Bronchial epithelial cell (primary cell): ENCODE results near the gene ATP2C1. TPM values are rescaled to one million over a fixed set of nuclear protein-coding genes. Genes with fewer than 3 reads are reported as not detected.
"Not testable (repeated sequence)": the region's sequence is repeated elsewhere in the genome, so short reads cannot be mapped to it uniquely, and the experiment has no call there.

Source experiments
- DNase-seq: peaks from one replicate; pipeline ENCODE4 v3.0.0-alpha.2; 2010; ENCODE audit warnings: low read depth
- FAIRE-seq: peaks from 2 replicates; lab custom pipeline; 2011; peaks lifted over from hg19 to GRCh38; lab: Jason Lieb, UNC
- H3K27me3 ChIP-seq: 2 replicates; pipeline ENCODE4 v1.5.1; 2011; ENCODE audit warnings: low read length; ENCODE audit not compliant: control insufficient read depth, insufficient read depth
- H3K36me3 ChIP-seq: 2 replicates; pipeline ENCODE4 v1.5.1; 2011; ENCODE audit warnings: low read length; ENCODE audit not compliant: control insufficient read depth, insufficient read depth
- H3K4me3 ChIP-seq: 2 replicates; pipeline ENCODE4 v1.5.1; 2011; ENCODE audit warnings: mild to moderate bottlenecking, low read depth, low read length, control low read depth
- total RNA-seq: library from RNA; depleted of rRNA; stranded (reverse); fragments of >200 nt; gene quantifications from 2 replicates; pipeline ENCODE4 v1.2.1, GENCODE V29; 2014
- TF ChIP-seq, protein P1 (sequence below): IDR thresholded peaks from 2 replicates; pipeline ENCODE4 v1.5.1; 2011; ENCODE audit warnings: mild to moderate bottlenecking, moderate library complexity, low read length, control low read depth, inconsistent platforms; ENCODE audit not compliant: insufficient read depth, severe bottlenecking

The ATP2C1 gene
- total RNA-seq, 1 donor from 2014 or later = 96.9 TPM

DNA sequence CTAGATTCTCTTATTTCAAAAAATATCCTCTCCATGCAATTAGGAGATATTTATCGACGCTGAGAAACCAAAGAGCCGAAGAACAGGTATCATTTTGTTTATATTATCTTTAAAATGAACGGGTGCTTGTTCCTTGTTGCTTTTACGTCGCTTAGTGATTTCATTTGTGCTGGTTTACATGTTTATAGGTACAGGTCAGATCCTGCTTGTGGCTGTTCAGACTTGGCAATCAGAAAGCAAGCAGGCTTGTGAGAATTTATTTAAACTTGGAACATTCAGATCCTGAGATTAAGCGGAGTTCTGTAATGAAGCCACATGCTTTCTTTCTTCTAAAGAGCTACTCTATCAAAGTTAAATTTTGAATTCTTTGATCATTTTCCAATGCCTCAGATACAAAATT, 43.0 kb upstream of the ATP2C1 start:
- TF ChIP-seq, protein P1, sequence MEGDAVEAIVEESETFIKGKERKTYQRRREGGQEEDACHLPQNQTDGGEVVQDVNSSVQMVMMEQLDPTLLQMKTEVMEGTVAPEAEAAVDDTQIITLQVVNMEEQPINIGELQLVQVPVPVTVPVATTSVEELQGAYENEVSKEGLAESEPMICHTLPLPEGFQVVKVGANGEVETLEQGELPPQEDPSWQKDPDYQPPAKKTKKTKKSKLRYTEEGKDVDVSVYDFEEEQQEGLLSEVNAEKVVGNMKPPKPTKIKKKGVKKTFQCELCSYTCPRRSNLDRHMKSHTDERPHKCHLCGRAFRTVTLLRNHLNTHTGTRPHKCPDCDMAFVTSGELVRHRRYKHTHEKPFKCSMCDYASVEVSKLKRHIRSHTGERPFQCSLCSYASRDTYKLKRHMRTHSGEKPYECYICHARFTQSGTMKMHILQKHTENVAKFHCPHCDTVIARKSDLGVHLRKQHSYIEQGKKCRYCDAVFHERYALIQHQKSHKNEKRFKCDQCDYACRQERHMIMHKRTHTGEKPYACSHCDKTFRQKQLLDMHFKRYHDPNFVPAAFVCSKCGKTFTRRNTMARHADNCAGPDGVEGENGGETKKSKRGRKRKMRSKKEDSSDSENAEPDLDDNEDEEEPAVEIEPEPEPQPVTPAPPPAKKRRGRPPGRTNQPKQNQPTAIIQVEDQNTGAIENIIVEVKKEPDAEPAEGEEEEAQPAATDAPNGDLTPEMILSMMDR = no peak
- no peaks in the 10 kb centered on the region for H3K27me3 ChIP-seq
- FAIRE-seq (no peak), DNase-seq (peak; percentile 76)
- H3K36me3 ChIP-seq = no peaks in the 10 kb centered on the region
- peak overlapping the region; percentile 25 for H3K4me3 ChIP-seq

DNA sequence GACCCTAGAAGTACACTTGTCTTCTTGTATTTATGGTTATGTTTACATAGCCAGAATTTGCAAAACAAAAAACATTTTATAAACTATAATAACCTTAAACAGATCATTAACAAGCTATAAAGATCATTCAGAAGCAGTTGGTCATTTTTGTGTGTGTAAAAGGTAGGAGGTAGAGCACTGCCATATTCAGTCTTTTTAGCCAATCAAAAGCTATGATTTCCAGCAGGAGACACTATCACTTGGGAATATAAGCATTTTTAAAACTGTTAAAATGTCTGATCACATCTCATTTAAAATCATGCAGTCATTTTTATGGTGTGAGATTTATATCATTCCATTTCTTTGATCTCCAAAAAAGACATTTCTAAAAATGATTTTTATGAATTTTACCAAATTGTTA, 42.6 kb upstream of the ATP2C1 start:
- Histone ChIP-seq H3K4me3 (no peak overlapping the region), H3K36me3 (no peaks in the 10 kb centered on the region), H3K27me3 (no peaks in the 10 kb centered on the region)
- TF ChIP-seq, protein P1 = no peak
- DNase-seq = peak; percentile 22
- no peak for FAIRE-seq

GRCh38 chr3:130853581-130853980, 40.3 kb upstream of the ATP2C1 start:
- Histone ChIP-seq H3K4me3 (no peak overlapping the region), H3K27me3 (no peaks in the 10 kb centered on the region), H3K36me3 (no peaks in the 10 kb centered on the region)
- DNase-seq (no peak), FAIRE-seq (no peak)
- TF ChIP-seq, protein P1 = no peak

GRCh38 chr3:130854208-130854864, 39.5 kb upstream of the ATP2C1 start:
- TF ChIP-seq, protein P1 = no peak
- no peaks in the 10 kb centered on the region for H3K36me3 ChIP-seq
- peak; percentile 89 for FAIRE-seq
- no peaks in the 10 kb centered on the region for H3K27me3 ChIP-seq
- no peak overlapping the region for H3K4me3 ChIP-seq
- no peak for DNase-seq

- TF ChIP-seq, protein P1 = no peak
- no peaks in the 10 kb centered on the region for H3K27me3 ChIP-seq
- DNase-seq (peak; percentile 61), FAIRE-seq (peak; percentile 77)
- H3K4me3 ChIP-seq = no peak overlapping the region
- no peaks in the 10 kb centered on the region for H3K36me3 ChIP-seq
Measured at GRCh38 chr3:130857336-130858026, 36.4 kb upstream of the ATP2C1 start.

GRCh38 chr3:130862130-130862529, 31.8 kb upstream of the ATP2C1 start:
- not testable (repeated sequence) for DNase-seq, FAIRE-seq

More at GRCh38 chr3:130862130-130862529, 31.8 kb upstream of the ATP2C1 start:
- not testable (repeated sequence) for H3K4me3 ChIP-seq, H3K27me3 ChIP-seq, H3K36me3 ChIP-seq
